Upper lobe of left lung (tissue), 6 donors: Measurements from ENCODE around the gene DNAH8. TPM values are rescaled to one million over a fixed set of nuclear protein-coding genes. Genes with fewer than 3 reads are reported as not detected.

Experiments
- ATAC-seq, 2 donors: fragments of 200-7000 bp; cut with Tn5 transposase; one replicate each; pipeline ENCODE4 v1.9.1; 2022; ENCODE audit warnings: mild to moderate bottlenecking in 2 of 2, moderate library complexity in 2 of 2; ENCODE audit not compliant: low FRiP score in 2 of 2
- DNase-seq, 2 donors: peaks; one replicate each; pipeline ENCODE4 v3.0.0-alpha.2; 2019 to 2020
- H3K27ac ChIP-seq, 4 donors: fragments of 200-600 bp; sonication (generic); one replicate each; pipeline ENCODE4 v1.5.1; 2016 to 2019
- H3K27me3 ChIP-seq, 4 donors: fragments of 200-600 bp; sonication (generic); one replicate each; pipeline ENCODE4 v1.5.1; 2017 to 2019
- H3K36me3 ChIP-seq, 4 donors: fragments of 200-600 bp; sonication (generic); one replicate each; pipeline ENCODE4 v1.5.1; 2016 to 2019
- H3K4me1 ChIP-seq, 4 donors: fragments of 200-600 bp; sonication (generic); one replicate each; pipeline ENCODE4 v1.5.1; 2018 to 2019
- H3K4me3 ChIP-seq, 4 donors: fragments of 200-600 bp; sonication (generic); one replicate each; pipeline ENCODE4 v1.5.1; 2017 to 2019; ENCODE audit warnings: mild to moderate bottlenecking in 2 of 4, moderate library complexity in 1 of 4
- H3K9me3 ChIP-seq, 4 donors: fragments of 200-600 bp; sonication (generic); one replicate each; pipeline ENCODE4 v1.5.1; 2018 to 2019
- CTCF ChIP-seq, 6 experiments: fragments of 450-650 bp in 4 of 6; fragments of 200-600 bp in 2 of 6; sonication (generic) in 2 of 6; IDR thresholded peaks; one replicate each; pipeline ENCODE4 v1.5.1; 2016 to 2019; ENCODE audit warnings: antibody characterized with exemption in 6 of 6
- EP300 ChIP-seq, 4 donors: sonication (generic); formaldehyde crosslinking; IDR thresholded peaks; one replicate each; pipeline ENCODE4 v1.5.1; 2017; ENCODE audit warnings: antibody characterized with exemption in 4 of 4, control low read depth in 2 of 4
- POLR2A ChIP-seq, 4 donors: fragments of 450-650 bp; IDR thresholded peaks; one replicate each; pipeline ENCODE4 v1.5.1; 2016 to 2017; ENCODE audit warnings: antibody characterized with exemption in 4 of 4, mild to moderate bottlenecking in 2 of 4
- POLR2AphosphoS5 ChIP-seq, 2 donors: sonication (generic); formaldehyde crosslinking; IDR thresholded peaks; one replicate each; pipeline ENCODE4 v1.5.1; 2017; ENCODE audit warnings: antibody characterized with exemption in 2 of 2
- WGBS, 2 donors: methylation state at CpG; one replicate each; pipeline ENCODE4 v1.1.5; 2017 to 2018; 5-methylcytosine and 5-hydroxymethylcytosine counted together
- total RNA-seq, 6 donors: library from RNA; depleted of rRNA in 4 of 6; stranded (reverse); fragments of >200 nt in 4 of 6; gene quantifications; one replicate each; pipeline versions ENCODE4 v1.1.0 to v1.2.1, GENCODE V29; 2016 to 2021
- donor health status: DM: no; HTN: no; CAD: no; lungs with moderate emphysema.
- donor health status: DM: no; HTN: yes; CAD: no; lungs with severe emphysema.

DNAH8 gene
- under 1 TPM in 4 of 6 donors, not detected in 2; under 0.01 to 0.24 (median 0.15) TPM for total RNA-seq

- H3K27me3 ChIP-seq: peaks cover 0 to 4% (median 0%) of the 10 kb centered on the region in 4 donors
- H3K36me3 ChIP-seq: no peaks in the 10 kb centered on the region
- H3K27ac ChIP-seq: peak within 1 kb of the TSS in 1 of 4 donors; percentile 2
- peak in 1 of 2 donors; percentile 83 for DNase-seq
- TF ChIP-seq EP300 (IDR thresholded peaks at IDR 0.05): no peak
- TF ChIP-seq CTCF (IDR thresholded peaks at IDR 0.05): no peak
- no peak for TF ChIP-seq POLR2AphosphoS5 (IDR thresholded peaks at IDR 0.05)
- TF ChIP-seq POLR2A (IDR thresholded peaks at IDR 0.05): no peak
- peak in 1 of 2 donors; percentile 60 for ATAC-seq
- peaks cover 4 to 24% (median 12%) of the 10 kb centered on the region in 4 donors for H3K4me1 ChIP-seq
- peak within 1 kb of the TSS in 3 of 4 donors; percentile 28 to 39 (median 37) for H3K4me3 ChIP-seq
- 28 to 43% methylated on average over 19 to 36 of the region's 44 CpGs for WGBS, 2 donors
- peaks cover 0 to 4% (median 0%) of the 10 kb centered on the region in 4 donors for H3K9me3 ChIP-seq
Observed at GRCh38 chr6:38715016-38715689, at the start of gene DNAH8. DNAH8 (plus strand) TSS chr6:38715311; CDS start chr6:38722810, 7,499 bp downstream.

- Histone ChIP-seq H3K36me3 (peaks cover 0 to 23% (median 0%) of the 10 kb centered on the region in 4 donors), H3K27ac (no peak overlapping the region), H3K4me1 (peaks cover 0 to 21% (median 9%) of the 10 kb centered on the region in 4 donors), H3K4me3 (no peak overlapping the region), H3K27me3 (no peaks in the 10 kb centered on the region), H3K9me3 (no peaks in the 10 kb centered on the region)
- TF ChIP-seq POLR2AphosphoS5 (IDR thresholded peaks at IDR 0.05): no peak
- no peak for TF ChIP-seq EP300 (IDR thresholded peaks at IDR 0.05)
- TF ChIP-seq POLR2A (IDR thresholded peaks at IDR 0.05): no peak
- TF ChIP-seq CTCF (IDR thresholded peaks at IDR 0.05): peak; percentile 36 to 68 (median 61)
- WGBS, 2 donors: 11 to 22% methylated on average over 2 of the region's 2 CpGs
- ATAC-seq (peak; percentile 65 to 75), DNase-seq (no peak)
Observed at GRCh38 chr6:38671885-38672467, 43.1 kb upstream of the DNAH8 start.

GRCh38 chr6:38673397-38674165 is 41.5 kb upstream of the DNAH8 start:
- H3K27me3 ChIP-seq: no peaks in the 10 kb centered on the region
- peaks cover 0 to 39% (median 0%) of the 10 kb centered on the region in 4 donors for H3K36me3 ChIP-seq
- ATAC-seq: no peak
- TF ChIP-seq POLR2A (IDR thresholded peaks at IDR 0.05): no peak
- TF ChIP-seq EP300 (IDR thresholded peaks at IDR 0.05): no peak
- no peak for TF ChIP-seq POLR2AphosphoS5 (IDR thresholded peaks at IDR 0.05)
- TF ChIP-seq CTCF (IDR thresholded peaks at IDR 0.05): no peak
- H3K27ac ChIP-seq: no peak overlapping the region
- peaks cover 3 to 35% (median 13%) of the 10 kb centered on the region in 4 donors for H3K4me1 ChIP-seq
- WGBS, 2 donors: 36 to 45% methylated on average over 9 of the region's 9 CpGs
- H3K9me3 ChIP-seq: no peaks in the 10 kb centered on the region
- no peak for DNase-seq
- no peak overlapping the region for H3K4me3 ChIP-seq

- H3K27me3 ChIP-seq: no peaks in the 10 kb centered on the region
- no peak for DNase-seq
- no peak for ATAC-seq
- WGBS, 2 donors: 36 to 39% methylated on average over 2 of the region's 2 CpGs
- peak overlapping the region in 3 of 4 donors; percentile 2 to 50 (median 30) for H3K27ac ChIP-seq
- TF ChIP-seq POLR2AphosphoS5 (IDR thresholded peaks at IDR 0.05) (no peak), CTCF (IDR thresholded peaks at IDR 0.05) (peak in 1 of 6 experiments; percentile 12), POLR2A (IDR thresholded peaks at IDR 0.05) (no peak), EP300 (IDR thresholded peaks at IDR 0.05) (no peak)
- H3K9me3 ChIP-seq: no peaks in the 10 kb centered on the region
- peaks cover 3 to 35% (median 13%) of the 10 kb centered on the region in 4 donors for H3K4me1 ChIP-seq
- H3K36me3 ChIP-seq: peaks cover 0 to 52% (median 4%) of the 10 kb centered on the region in 4 donors
- no peak overlapping the region for H3K4me3 ChIP-seq
Observed at GRCh38 chr6:38676236-38676973, 38.7 kb upstream of the DNAH8 start.
